Measurements from ENCODE around the gene ADM5. TPM values are rescaled to one million over a fixed set of nuclear protein-coding genes. Genes with fewer than 3 reads are reported as not detected.

ADM5 gene
- total RNA-seq, 3 donors from 2014 or later: 1.3 to 2.9 (median 1.4) TPM

GRCh38 chr19:49700563-49700962, 11.2 kb downstream of the ADM5 start:
- H3K9me3 ChIP-seq: no peaks in the 10 kb centered on the region
- TF ChIP-seq POLR2A (IDR thresholded peaks at IDR 0.05) (no peak), POLR2AphosphoS5 (IDR thresholded peaks at IDR 0.05) (no peak), CTCF (IDR thresholded peaks at IDR 0.05) (no peak)
- no peak overlapping the region for H3K4me3 ChIP-seq
- no peaks in the 10 kb centered on the region for H3K4me1 ChIP-seq
- H3K27ac ChIP-seq: no peak overlapping the region
- no peak for DNase-seq (ENCODE audit: low spot score in 2 of 2)
- intact Hi-C loops (cut with DNase I; ENCODE audit: low total_unique reads): no loop called here
- H3K36me3 ChIP-seq: no peaks in the 10 kb centered on the region
- no peaks in the 10 kb centered on the region for H3K27me3 ChIP-seq

DNA sequence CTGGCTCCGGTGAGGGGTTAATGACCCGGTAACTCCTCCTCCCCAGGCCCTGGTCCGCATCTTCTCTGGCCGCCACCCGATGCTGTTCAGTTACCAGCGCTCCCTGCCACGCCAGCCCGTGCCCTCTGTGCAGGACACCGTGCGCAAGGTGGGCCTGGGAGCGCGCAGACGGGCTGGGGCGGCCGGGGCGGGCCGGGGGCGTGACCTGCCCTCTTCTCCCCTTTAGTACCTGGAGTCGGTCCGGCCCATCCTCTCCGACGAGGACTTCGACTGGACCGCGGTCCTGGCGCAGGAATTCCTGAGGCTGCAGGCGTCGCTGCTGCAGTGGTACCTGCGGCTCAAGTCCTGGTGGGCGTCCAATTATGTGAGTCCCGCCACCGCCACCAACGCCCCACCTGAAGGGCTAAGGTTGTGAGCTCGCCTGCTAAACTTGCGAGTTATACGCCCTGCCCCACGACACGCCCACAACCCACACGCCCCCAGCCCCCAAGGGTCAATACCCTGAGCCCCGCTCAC, 11.9 kb downstream of the ADM5 start:
- no peak overlapping the region for H3K27ac ChIP-seq
- DNase-seq (ENCODE audit: low spot score in 2 of 2): no peak
- TF ChIP-seq POLR2AphosphoS5 (IDR thresholded peaks at IDR 0.05): no peak
- no peak for TF ChIP-seq POLR2A (IDR thresholded peaks at IDR 0.05)
- no peak for TF ChIP-seq CTCF (IDR thresholded peaks at IDR 0.05)
- no peak overlapping the region for H3K4me3 ChIP-seq
- no peaks in the 10 kb centered on the region for H3K9me3 ChIP-seq
- no peaks in the 10 kb centered on the region for H3K36me3 ChIP-seq
- H3K27me3 ChIP-seq: no peaks in the 10 kb centered on the region
- intact Hi-C loops (cut with DNase I; ENCODE audit: low total_unique reads): no loop called here
- no peaks in the 10 kb centered on the region for H3K4me1 ChIP-seq

DNA sequence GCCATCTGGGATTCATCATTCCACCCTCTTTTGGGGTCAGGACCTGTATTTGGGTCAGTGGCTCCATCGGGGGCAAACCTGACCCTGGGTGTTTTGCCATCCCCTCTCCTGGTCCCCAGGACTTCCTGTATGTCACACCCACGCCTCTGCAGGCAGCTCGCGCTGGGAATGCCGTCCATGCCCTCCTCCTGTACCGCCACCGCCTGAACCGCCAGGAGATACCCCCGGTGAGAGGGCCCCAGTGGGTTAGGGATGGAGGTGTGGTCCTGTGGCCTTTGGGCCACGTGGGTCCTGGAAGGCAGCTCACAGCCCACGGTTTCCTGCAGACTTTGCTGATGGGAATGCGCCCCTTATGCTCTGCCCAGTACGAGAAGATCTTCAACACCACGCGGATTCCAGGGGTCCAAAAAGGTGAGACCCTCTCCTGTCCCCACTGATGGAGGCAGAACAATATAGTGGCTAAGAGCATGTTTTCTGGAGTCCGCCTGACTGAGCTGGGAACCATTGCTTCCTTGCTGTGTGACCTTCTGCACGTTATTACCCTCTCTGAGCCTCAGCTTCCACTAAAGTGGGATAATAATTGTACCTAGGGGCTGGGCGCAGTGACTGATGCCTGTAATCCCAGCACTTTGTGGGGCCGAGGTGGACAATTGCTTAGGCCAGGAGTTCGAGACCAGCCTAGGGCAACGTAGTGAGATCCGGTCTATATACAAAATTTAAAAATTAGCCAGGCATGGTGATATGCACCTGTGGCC, 15.7 kb downstream of the ADM5 start:
- intact Hi-C loops (cut with DNase I; ENCODE audit: low total_unique reads): loop anchor here (2.0 kb wide), 1 partner anchor 28 kb away; no protein-coding TSS in a partner anchor

GRCh38 chr19:49705919-49706318, 16.5 kb downstream of the ADM5 start:
- H3K27ac ChIP-seq: no peak overlapping the region
- no peak overlapping the region for H3K4me3 ChIP-seq
- no peaks in the 10 kb centered on the region for H3K4me1 ChIP-seq
- H3K36me3 ChIP-seq: no peaks in the 10 kb centered on the region
- no peaks in the 10 kb centered on the region for H3K9me3 ChIP-seq
- TF ChIP-seq CTCF (IDR thresholded peaks at IDR 0.05) (no peak), POLR2AphosphoS5 (IDR thresholded peaks at IDR 0.05) (no peak), POLR2A (IDR thresholded peaks at IDR 0.05) (no peak)
- no peak for DNase-seq (ENCODE audit: low spot score in 2 of 2)
- no peaks in the 10 kb centered on the region for H3K27me3 ChIP-seq
- intact Hi-C loops (cut with DNase I; ENCODE audit: low total_unique reads): loop anchor here (2.0 kb wide), 1 partner anchor 27 kb away; no protein-coding TSS in a partner anchor

More for the DNA sequence above, 15.7 kb downstream of the ADM5 start:
- Histone ChIP-seq H3K36me3 (no peaks in the 10 kb centered on the region), H3K27ac (no peak overlapping the region), H3K9me3 (no peaks in the 10 kb centered on the region), H3K4me1 (no peaks in the 10 kb centered on the region), H3K4me3 (no peak overlapping the region), H3K27me3 (no peaks in the 10 kb centered on the region)
- TF ChIP-seq CTCF (IDR thresholded peaks at IDR 0.05): no peak
- no peak for TF ChIP-seq POLR2AphosphoS5 (IDR thresholded peaks at IDR 0.05)
- TF ChIP-seq POLR2A (IDR thresholded peaks at IDR 0.05): no peak
- DNase-seq (ENCODE audit: low spot score in 2 of 2): no peak

GRCh38 chr19:49710372-49710951, 21.1 kb downstream of the ADM5 start:
- intact Hi-C loops (cut with DNase I; ENCODE audit: low total_unique reads): no loop called here
- no peaks in the 10 kb centered on the region for H3K27me3 ChIP-seq

More at GRCh38 chr19:49710372-49710951, 21.1 kb downstream of the ADM5 start:
- no peak overlapping the region for H3K27ac ChIP-seq
- DNase-seq (ENCODE audit: low spot score in 2 of 2): no peak
- no peaks in the 10 kb centered on the region for H3K9me3 ChIP-seq
- H3K4me1 ChIP-seq: no peaks in the 10 kb centered on the region
- H3K4me3 ChIP-seq: no peak overlapping the region
- TF ChIP-seq CTCF (IDR thresholded peaks at IDR 0.05): no peak
- no peak for TF ChIP-seq POLR2A (IDR thresholded peaks at IDR 0.05)
- TF ChIP-seq POLR2AphosphoS5 (IDR thresholded peaks at IDR 0.05): no peak
- H3K36me3 ChIP-seq: no peaks in the 10 kb centered on the region
